GM12864 (cell line): ENCODE data around the gene SPSB1.

Experiments
- DNase-seq: peaks from one replicate; pipeline ENCODE4 v3.0.0-alpha.2; 2011; ENCODE audit warnings: low read depth
- H3K4me3 ChIP-seq: 2 replicates; pipeline ENCODE4 v1.5.1; 2011; ENCODE audit warnings: mild to moderate bottlenecking, low read depth, low read length, control low read depth
- TF ChIP-seq, protein P1 (sequence below): IDR thresholded peaks from 2 replicates; pipeline ENCODE4 v1.5.1; 2011; ENCODE audit warnings: low read depth, mild to moderate bottlenecking, moderate library complexity, low read length, control low read depth, inconsistent platforms; ENCODE audit errors: missing control alignments

SPSB1 gene

DNA sequence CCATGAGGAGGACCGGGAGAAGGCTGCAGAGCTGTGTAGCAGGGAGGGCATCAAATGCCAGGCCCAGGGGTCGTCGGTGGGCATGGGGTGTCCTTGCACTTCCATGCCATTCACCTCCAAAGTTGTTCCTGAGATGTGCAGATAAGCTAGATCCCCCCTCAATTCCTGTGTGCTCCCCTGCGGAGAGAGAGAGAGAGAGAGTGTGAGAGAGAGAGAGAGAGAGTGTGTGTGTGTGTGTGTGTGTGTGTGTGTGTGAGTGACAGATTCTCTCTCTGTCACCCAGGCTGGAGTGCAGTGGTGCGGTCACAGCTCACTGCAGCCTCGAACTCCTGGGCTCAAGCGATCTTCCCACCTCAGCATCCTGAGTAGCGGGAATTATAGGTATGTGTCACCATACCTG, 16.4 kb downstream of the SPSB1 start:
- TF ChIP-seq, protein P1, sequence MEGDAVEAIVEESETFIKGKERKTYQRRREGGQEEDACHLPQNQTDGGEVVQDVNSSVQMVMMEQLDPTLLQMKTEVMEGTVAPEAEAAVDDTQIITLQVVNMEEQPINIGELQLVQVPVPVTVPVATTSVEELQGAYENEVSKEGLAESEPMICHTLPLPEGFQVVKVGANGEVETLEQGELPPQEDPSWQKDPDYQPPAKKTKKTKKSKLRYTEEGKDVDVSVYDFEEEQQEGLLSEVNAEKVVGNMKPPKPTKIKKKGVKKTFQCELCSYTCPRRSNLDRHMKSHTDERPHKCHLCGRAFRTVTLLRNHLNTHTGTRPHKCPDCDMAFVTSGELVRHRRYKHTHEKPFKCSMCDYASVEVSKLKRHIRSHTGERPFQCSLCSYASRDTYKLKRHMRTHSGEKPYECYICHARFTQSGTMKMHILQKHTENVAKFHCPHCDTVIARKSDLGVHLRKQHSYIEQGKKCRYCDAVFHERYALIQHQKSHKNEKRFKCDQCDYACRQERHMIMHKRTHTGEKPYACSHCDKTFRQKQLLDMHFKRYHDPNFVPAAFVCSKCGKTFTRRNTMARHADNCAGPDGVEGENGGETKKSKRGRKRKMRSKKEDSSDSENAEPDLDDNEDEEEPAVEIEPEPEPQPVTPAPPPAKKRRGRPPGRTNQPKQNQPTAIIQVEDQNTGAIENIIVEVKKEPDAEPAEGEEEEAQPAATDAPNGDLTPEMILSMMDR = no peak
- no peak overlapping the region for H3K4me3 ChIP-seq
- DNase-seq = no peak

DNA sequence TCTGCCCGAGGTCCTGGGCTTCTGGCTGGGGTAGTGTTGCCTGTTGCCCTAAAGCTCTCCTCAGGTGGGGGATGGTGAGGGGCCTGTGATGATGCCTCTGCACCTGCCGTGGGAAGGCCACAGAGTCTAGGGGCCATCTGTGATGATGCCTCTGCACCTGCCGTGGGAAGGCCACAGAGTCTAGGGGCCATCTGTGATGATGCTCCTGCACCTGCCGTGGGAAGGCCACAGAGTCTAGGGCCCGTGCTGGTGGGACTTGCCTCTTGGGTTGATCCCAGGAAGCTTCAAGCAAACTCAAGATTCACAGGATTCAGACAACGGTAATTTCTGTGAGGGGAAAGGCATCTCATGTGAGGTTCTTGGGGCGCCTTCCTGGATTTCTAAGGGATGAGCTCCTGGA, 17.3 kb downstream of the SPSB1 start:
- H3K4me3 ChIP-seq = no peak overlapping the region
- TF ChIP-seq, protein P1 = no peak
- no peak for DNase-seq

DNA sequence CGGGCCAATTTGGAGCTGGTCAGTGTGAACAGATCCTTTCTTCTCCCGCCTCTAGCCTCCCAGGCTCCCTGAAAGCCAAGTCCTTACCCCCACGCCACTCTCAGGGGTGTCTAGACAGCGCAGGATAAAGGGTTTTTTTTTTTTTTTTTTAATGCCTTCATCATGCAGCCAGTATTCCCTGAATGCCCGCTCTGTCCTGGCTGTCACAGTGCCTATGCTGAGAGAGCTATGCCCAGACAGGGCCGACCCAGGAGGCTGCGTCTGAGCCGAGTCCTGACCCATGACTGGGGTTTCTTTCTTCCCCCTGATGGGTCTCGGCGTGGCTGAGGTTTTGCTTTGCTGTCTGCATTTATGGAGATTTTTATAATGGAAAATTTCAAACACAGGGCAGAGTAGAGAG, 18.3 kb downstream of the SPSB1 start:
- TF ChIP-seq, protein P1 = no peak
- no peak for DNase-seq
- H3K4me3 ChIP-seq = no peak overlapping the region

DNA sequence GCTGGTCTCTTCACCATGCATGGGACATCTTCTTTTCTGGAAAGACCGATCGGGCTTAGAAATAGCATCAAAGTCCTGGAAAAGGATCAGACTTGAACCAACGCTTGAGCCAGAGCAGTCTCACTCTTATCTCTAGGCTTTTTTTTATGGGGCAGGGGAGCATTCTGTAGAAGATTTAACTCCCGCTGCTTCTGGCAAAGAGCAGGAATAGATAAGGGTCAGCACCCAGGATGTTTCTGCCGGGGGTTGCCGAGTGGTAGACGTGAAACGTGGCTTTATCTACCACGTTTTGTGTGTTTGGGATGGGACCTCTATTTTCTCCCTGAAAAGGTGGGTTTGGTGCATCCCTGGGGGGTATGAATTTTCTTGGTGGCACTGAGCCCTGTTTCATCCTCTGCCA, 18.8 kb downstream of the SPSB1 start:
- H3K4me3 ChIP-seq = no peak overlapping the region
- TF ChIP-seq, protein P1 = no peak
- DNase-seq = no peak

DNA sequence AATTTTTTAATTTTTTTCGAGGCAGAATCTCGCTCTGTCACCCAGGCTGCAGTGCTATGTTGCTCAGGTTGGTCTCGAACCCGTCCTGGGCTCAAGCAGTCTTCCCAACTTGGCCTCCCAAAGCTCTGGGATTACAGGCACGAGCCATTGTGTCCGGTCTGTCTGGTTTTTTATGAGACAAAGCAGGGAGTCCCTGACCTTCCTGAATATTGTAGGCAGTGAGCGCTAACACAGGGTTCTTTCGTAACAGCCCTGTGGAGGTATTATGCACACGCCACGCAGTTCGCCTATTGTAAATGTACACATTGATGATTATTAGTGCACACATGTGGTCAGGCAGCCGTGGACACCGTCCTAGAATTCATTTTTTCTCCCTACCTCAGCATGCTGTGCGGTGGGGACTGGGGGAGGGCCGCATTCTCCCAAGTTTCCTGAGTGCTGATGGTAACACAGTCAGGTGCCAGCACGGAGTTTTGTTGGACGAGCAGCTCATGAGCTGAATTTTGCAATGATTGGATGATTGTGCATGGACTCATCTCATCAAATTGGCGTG, 19.6 kb downstream of the SPSB1 start:
- no peak for DNase-seq
- TF ChIP-seq, protein P1 = no peak
- no peak overlapping the region for H3K4me3 ChIP-seq

DNA sequence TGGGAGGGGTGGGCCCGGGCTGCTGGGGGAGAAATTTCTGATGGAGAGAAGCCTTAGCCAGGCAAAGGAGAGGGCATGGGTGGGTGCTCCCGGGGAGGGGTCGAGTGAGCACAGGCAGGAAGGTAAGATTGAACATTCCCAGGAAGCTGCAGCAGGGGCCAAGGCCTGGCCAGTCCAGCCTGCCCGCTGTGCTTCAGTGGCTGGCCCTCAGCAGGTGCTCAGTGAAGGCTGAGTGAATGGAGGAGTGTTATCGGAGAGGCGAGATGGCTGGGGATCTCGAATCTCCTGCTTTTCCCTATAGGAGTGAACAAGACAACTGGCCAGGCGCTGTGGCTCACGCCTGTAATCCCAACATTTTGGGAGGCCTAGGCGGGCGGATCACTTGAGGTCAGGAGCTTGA, 20.9 kb downstream of the SPSB1 start:
- no peak for DNase-seq
- H3K4me3 ChIP-seq = no peak overlapping the region
- TF ChIP-seq, protein P1 = no peak

DNA sequence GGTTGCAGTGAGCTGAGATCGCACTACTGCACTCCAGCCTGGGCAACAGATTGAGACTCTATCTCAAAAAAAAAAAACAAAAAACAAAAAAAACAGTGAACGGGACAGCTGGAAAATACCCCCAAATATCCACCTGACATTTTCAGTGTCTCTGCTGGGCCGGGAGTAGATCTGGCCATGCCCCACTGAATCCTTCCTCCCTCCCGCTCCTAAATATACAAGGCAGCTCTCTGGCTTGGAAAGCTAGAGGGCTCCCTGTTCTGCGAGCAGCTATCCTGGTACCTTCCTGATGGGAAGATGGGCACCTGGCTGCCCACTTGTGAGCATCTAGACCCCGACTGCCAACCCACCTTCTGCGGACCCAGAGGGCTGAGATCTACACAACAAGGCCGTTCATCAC, 21.4 kb downstream of the SPSB1 start:
- DNase-seq = no peak
- no peak overlapping the region for H3K4me3 ChIP-seq
- TF ChIP-seq, protein P1 = no peak
